ENCODE results near the gene CADPS. TPM values are rescaled to one million over a fixed set of nuclear protein-coding genes. Genes with fewer than 3 reads are reported as not detected.

The CADPS gene
- polyA plus RNA-seq, 2 of the 4 experiments (the other 2 are of a cell fraction): not detected

- CTCF ChIA-PET: no interaction called here
- DNase-seq (ENCODE audit: low read depth in 1 of 2, low spot score in 1 of 2): no peak
- FAIRE-seq: no peak
These were observed 288.9 kb downstream of the CADPS start for GRCh38 chr3:62586356-62586755.

GRCh38 chr3:62585861-62586260 is 289.4 kb downstream of the CADPS start:
- no peak overlapping the region for H3K27ac ChIP-seq
- no peak for TF ChIP-seq RFX5 (IDR thresholded peaks at IDR 0.05)
- TF ChIP-seq FOSB (CRISPR knock-in tag; IDR thresholded peaks at IDR 0.05): no peak
- TF ChIP-seq HEYL (CRISPR knock-in tag; IDR thresholded peaks at IDR 0.05): no peak
- no peak for TF ChIP-seq ZFP36 (IDR thresholded peaks at IDR 0.05; ENCODE audit: borderline replicate concordance, partially characterized antibody)
- TF ChIP-seq TP53 (CRISPR knock-in tag; IDR thresholded peaks at IDR 0.05): no peak
- no peak for TF ChIP-seq BCL3 (IDR thresholded peaks at IDR 0.05)
- TF ChIP-seq ZSCAN20 (CRISPR knock-in tag; IDR thresholded peaks at IDR 0.05): no peak
- no peak for TF ChIP-seq SREBF2 (IDR thresholded peaks at IDR 0.05)
- no peak for TF ChIP-seq CBX2 (IDR thresholded peaks at IDR 0.05; ENCODE audit: borderline replicate concordance, low read depth)

More at GRCh38 chr3:62586356-62586755, 288.9 kb downstream of the CADPS start:
- Histone ChIP-seq H3K4me1 (no peaks in the 10 kb centered on the region), H3K27ac (no peak overlapping the region), H3K9me3 (no peaks in the 10 kb centered on the region), H3K4me2 (no peak overlapping the region), H3K4me3 (no peak overlapping the region)
- ATAC-seq: no peak
- TF ChIP-seq ATOH8 (CRISPR knock-in tag; IDR thresholded peaks at IDR 0.05; ENCODE audit: low read depth) (no peak), JUNB (IDR thresholded peaks at IDR 0.05) (no peak), POLR2A (IDR thresholded peaks at IDR 0.05; ENCODE audit: low read length) (no peak), RAD21 (conservative IDR thresholded peaks at IDR 0.05 in 1 of 2, IDR thresholded peaks at IDR 0.05 in 1 of 2) (no peak), HDAC2 (IDR thresholded peaks at IDR 0.05) (no peak), RFX5 (IDR thresholded peaks at IDR 0.05) (no peak), FOSB (CRISPR knock-in tag; IDR thresholded peaks at IDR 0.05) (no peak), EHF (CRISPR knock-in tag; IDR thresholded peaks at IDR 0.05) (no peak), ZFP36 (IDR thresholded peaks at IDR 0.05; ENCODE audit: borderline replicate concordance, partially characterized antibody) (no peak)
- WGBS (ENCODE audit: missing lambda C conversion rate): 13% methylated on average over 1 of the region's 1 CpG
- POLR2A ChIA-PET: no interaction called here

GRCh38 chr3:62584636-62585035 is 290.6 kb downstream of the CADPS start:
- Histone ChIP-seq H3K27ac (no peak overlapping the region), H3K4me2 (no peak overlapping the region), H3K4me1 (no peaks in the 10 kb centered on the region), H3K4me3 (no peak overlapping the region), H3K9me3 (no peaks in the 10 kb centered on the region)
- 75% methylated on average over 4 of the region's 4 CpGs for WGBS (ENCODE audit: missing lambda C conversion rate)
- ChIA-PET CTCF (no interaction called here), POLR2A (no interaction called here)
- DNase-seq (ENCODE audit: low read depth in 1 of 2, low spot score in 1 of 2) (no peak), FAIRE-seq (no peak), ATAC-seq (no peak)
- TF ChIP-seq POLR2A (IDR thresholded peaks at IDR 0.05; ENCODE audit: low read length) (no peak), ZFP36 (IDR thresholded peaks at IDR 0.05; ENCODE audit: borderline replicate concordance, partially characterized antibody) (no peak), E2F6 (IDR thresholded peaks at IDR 0.05; ENCODE audit: borderline replicate concordance, low read depth) (no peak), MAX (IDR thresholded peaks at IDR 0.05) (no peak), ZC3H11A (IDR thresholded peaks at IDR 0.05) (no peak), HOXB13 (CRISPR knock-in tag; IDR thresholded peaks at IDR 0.05; ENCODE audit: low read depth) (no peak), SREBF2 (IDR thresholded peaks at IDR 0.05) (no peak), ELK1 (IDR thresholded peaks at IDR 0.05; ENCODE audit: low read depth, low read length) (no peak), EP300 (IDR thresholded peaks at IDR 0.05) (no peak)

More at GRCh38 chr3:62585861-62586260, 289.4 kb downstream of the CADPS start:
- ChIA-PET POLR2A (no interaction called here), CTCF (no interaction called here)
- no peak overlapping the region for H3K4me3 ChIP-seq
- H3K4me1 ChIP-seq: no peaks in the 10 kb centered on the region
- no peak overlapping the region for H3K4me2 ChIP-seq
- ATAC-seq: no peak
- 35% methylated on average over 4 of the region's 4 CpGs for WGBS (ENCODE audit: missing lambda C conversion rate)
- no peak for FAIRE-seq
- DNase-seq (ENCODE audit: low read depth in 1 of 2, low spot score in 1 of 2): no peak
- H3K9me3 ChIP-seq: no peaks in the 10 kb centered on the region

Measured in A549 (cell line).